Adipose tissue (tissue), 3 donors: ENCODE data around the gene ZNF609. TPM values are rescaled to one million over a fixed set of nuclear protein-coding genes. Genes with fewer than 3 reads are reported as not detected.
"Not testable (repeated sequence)": the region's sequence is repeated elsewhere in the genome, so short reads cannot be mapped to it uniquely, and the experiment has no call there.

ENCODE experiments used
- H3K27ac ChIP-seq: one replicate; pipeline ENCODE4 v1.5.1; 2013; ENCODE audit warnings: low read depth, low read length
- WGBS, 3 donors: extraction: QIAGEN DNeasy Blood & Tissue Kit; methylation state at CpG; one replicate each; pipeline ENCODE4 v1.1.7; 2013; 5-methylcytosine and 5-hydroxymethylcytosine counted together
- polyA plus RNA-seq, 3 donors: library from polyadenylated mRNA; stranded (reverse); fragments of 200-250 nt; gene quantifications; one replicate each; pipeline ENCODE4 v1.2.3, GENCODE V29; 2013
- donor health status: healthy with polysubstance abuse.
- donor health status: Bipolar disorder and iron deficiency.
- donor health status: healthy.

Gene ZNF609
- polyA plus RNA-seq, 3 donors: 3.5 to 9.8 (median 7.9) TPM

DNA sequence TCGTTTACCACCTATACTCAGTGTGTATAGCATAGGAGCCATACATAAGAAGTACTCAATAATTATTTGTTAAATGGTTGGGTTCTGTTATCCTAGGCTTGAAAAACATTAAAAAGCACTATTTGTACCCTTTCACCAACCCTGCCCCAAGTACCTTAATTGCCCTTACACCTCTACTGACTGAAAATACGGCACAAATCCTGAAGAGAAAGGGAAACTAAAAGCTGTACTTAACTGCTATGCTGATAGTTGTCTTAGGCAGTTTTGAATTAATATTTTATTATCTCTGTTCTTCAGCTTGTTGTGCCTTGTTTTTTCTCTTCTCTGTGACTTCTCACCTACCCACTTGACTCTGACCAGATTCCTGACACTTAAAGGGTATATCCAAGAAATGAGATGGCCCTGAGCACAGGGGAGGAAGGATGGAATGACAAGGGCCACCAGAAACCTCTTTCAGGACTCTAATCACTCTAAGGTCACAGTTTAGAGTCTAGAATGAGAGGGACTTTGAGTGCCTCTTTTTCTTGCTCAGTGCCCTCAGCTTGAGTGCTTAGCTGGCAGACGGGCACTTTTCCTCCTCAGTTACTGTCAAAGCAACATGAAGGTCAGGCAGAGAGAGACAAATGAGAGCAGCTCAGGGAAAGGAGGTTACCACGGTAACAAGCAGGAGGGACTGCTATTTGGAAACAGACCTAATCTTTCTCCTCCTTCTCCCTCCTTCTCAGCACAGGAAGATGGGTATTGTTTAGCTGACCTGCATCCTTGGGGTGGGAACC lies 136.5 kb downstream of the ZNF609 start:
- 30 to 43% (median 39%) methylated on average over 4 of the region's 4 CpGs for WGBS, 3 donors
- H3K27ac ChIP-seq: no peak overlapping the region

DNA sequence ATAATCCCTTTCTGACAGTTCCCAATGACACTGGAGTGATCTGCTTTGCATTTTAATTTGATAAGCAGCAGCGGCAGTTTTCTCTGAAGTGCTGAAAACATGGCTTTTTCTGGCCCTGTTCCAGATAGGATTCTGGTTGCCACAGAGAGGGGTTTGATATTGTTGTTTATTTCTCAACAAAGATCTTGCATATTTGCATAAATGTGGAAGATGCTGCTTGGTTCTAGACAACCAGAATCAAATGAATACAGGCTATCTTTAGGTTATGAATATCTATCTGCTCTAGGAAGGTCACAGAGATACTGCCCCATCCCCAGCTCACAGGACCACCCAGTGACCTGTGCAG lies 137.1 kb downstream of the ZNF609 start:
- WGBS, 3 donors: 3 to 8% (median 7%) methylated on average over 1 of the region's 1 CpG
- H3K27ac ChIP-seq: no peak overlapping the region

DNA sequence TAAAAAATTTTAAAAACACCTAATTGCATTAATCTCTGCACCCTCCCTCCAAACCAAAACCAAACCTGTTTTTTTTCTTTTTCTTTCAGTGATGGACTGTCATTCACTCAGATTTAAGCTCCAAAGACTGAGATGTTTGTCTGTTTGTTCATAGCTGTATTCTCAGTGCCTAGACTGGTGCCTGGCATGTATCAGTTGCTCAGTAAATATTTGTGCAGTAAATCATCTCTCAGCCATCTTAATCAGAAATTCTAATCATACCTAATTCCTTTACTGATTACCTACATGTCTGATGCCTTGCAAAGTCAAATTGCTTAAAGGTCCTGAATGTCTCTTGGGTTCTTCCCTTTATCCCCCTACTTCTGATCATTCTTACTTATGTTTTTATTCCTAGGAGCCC lies 138.8 kb downstream of the ZNF609 start:
- H3K27ac ChIP-seq: no peak overlapping the region

DNA sequence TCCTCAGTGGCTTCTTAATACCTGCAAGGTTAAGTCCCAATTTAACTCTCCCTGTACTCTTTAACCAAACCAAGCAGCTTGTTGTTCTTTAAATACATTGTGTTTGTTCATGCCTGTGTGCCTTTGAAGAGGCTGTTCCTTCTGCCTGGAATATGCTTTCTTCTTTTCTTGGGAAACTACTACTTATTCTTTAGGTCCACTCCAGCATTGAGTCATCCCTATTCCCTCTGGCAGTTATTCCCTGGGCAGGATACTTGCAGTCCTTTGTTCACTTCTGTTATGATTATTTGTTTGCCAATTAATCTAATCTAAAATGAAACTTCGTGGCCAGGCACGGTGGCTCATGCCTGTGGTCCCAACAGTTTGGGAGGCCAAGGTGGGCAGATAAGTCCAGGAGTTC lies 139.3 kb downstream of the ZNF609 start:
- 27 to 60% (median 38%) methylated on average over 2 of the region's 2 CpGs for WGBS, 3 donors
- H3K27ac ChIP-seq: no peak overlapping the region

DNA sequence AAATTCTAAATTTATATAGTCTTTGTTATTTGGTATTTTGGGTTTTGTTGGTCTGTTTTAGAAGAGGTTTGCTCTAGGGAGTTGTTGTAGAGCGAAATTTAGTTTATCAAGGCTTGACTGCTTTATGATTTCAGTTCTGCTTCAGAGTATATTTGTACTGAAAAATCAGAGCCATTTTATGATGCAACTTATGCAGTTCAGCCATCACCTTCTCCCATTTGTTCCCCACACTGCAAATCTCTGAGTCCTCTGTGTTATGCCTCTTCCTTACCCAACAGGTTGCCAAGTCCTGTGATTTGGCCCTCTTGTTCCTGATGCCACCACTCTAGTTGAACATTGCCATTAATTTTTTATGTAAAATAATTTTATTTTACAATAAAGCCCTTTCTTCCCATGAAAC lies 140.4 kb downstream of the ZNF609 start:
- no peak overlapping the region for H3K27ac ChIP-seq

DNA sequence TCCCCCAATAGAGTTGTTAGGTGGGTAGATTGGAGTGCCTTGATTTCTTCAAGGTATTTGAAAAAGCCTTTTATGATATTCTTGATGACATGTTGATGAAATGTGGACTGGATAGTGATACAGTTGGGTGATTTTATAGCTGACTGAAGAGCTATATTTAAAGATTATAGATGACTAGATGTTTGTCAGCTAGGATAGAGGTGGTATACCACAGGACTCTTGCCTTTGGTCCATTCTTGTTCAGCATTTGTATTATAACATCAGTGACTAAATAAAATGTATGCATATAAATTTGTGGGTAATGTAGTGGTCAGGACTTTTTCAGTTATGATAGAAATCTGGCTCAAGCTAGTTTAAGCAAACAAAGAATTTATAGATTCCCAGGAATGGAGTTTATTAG lies 143.9 kb downstream of the ZNF609 start:
- no peak overlapping the region for H3K27ac ChIP-seq

More for the DNA sequence above, 140.4 kb downstream of the ZNF609 start:
- WGBS, 3 donors: 75 to 94% (median 92%) methylated on average over 1 of the region's 1 CpG

DNA sequence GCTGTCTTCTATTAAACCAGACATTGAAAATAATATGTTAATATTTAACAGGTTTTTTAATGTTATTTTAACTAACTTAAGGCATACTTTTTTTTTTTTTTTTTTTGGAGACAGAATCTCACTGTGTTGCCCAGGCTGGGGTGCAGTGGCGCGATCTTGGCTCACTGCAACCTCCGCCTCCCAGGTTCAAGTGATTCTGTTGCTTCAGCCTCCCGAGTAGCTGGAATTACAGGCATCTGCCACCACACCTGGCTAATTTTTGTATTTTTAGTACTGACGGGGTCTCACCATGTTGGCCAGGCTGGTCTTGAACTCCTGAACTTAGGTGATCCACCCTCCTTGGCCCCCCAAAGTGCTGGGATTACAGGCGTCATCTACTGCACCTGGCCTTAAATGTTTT lies 147.0 kb downstream of the ZNF609 start:
- H3K27ac ChIP-seq: not testable (repeated sequence)
- 95 to 98% (median 98%) methylated on average over 6 of the region's 6 CpGs for WGBS, 3 donors

DNA sequence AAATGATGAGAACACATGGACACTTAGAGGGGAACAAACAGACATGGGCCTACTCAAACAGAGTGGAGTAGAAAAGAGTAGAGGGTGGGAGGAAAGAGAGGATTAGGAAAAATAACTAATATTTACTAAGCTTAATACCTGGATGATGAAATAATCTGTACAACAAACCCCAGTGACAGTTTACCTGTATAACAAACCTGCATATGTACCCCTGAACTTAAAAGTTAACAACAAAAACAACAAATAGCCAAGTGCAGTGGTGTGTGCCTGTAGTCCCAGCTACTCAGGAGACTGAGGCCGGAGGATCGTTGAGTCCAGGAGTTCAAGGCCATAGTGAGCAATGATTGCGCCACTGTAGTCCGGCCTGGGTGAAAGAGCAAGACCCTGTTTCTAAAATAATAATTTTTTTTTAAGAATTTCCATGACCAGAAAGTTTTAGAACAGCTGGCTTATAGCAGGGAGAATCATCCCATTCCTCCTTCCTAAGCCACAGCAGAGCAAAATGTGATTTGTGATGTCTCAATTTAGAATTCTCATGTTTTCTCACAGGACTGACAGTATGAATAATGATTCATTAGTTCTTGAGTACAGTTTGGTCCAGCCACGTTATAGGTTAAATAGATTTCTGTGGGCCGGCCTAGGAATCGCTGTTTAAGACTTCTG lies 150.0 kb downstream of the ZNF609 start:
- H3K27ac ChIP-seq: no peak overlapping the region
- 48 to 71% (median 66%) methylated on average over 7 of the region's 7 CpGs for WGBS, 3 donors

DNA sequence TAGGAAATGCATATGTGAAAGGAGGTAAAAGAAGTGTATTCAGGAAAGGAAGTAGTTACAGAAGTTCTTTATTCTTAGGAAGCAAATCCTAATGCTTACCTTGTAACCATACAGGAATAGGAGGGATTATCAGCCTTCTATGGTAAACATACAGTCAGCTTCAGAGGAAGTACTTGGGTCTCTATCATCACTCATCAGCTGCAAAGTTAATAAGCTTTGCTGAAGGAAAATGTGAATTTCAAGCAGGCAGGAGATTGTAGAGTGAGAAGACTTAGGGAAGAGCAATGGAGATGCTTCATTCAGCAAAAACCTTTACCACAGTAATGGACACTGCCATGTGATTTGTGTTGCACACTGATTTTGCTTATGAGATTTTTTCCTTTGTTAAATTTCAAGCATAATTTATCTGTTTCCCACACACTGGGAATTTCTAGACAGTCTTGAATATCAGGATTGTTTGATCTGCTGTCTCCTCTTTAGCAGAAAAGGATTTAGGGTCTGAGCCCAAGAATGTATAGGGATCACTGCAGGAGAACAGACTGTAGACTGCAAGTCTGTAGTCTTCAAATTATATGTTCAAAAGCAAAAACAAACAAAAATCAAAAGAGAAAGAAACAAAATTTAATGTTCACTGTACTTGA lies 150.8 kb downstream of the ZNF609 start:
- H3K27ac ChIP-seq: no peak overlapping the region

DNA sequence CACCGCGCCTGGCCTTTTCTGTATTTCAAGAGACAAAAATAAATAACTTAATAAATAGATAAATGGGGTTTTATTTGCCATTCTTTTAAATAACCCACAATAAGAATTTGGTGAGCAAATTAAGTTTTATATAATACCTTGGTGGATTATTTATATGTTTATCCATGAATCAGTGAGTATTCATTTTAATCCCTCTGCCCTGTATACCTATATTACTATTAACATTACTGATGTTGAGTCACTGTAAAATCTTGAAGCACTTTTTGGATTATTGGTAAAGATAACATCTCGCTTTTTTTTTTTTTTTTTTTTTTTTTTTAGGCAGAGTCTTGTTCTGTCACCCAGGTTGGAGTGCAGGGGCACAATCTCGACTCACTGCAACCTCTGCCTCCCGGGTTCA lies 154.1 kb downstream of the ZNF609 start:
- no peak overlapping the region for H3K27ac ChIP-seq
- WGBS, 3 donors: 92 to 97% (median 96%) methylated on average over 5 of the region's 5 CpGs

DNA sequence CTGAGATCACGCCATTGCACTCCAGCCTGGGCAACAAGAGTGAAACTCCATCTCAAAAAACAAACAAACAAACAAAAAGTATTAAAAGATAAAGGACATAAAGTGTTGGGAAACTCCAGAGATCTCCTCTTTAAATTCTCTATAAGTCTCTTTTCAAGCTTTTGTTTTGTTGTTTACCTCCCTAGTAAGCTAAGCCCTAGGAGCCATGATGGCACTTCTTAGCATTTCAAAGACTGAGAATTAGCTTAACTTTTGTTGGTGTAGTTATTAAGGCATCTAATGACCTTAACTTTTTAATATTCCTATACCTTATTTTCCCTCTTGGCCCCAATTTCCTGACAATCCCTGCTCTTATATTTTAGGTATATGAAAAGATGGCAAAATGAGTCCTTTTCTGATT lies 157.3 kb downstream of the ZNF609 start:
- H3K27ac ChIP-seq: no peak overlapping the region
- WGBS, 3 donors: 94 to 98% (median 95%) methylated on average over 1 of the region's 1 CpG

DNA sequence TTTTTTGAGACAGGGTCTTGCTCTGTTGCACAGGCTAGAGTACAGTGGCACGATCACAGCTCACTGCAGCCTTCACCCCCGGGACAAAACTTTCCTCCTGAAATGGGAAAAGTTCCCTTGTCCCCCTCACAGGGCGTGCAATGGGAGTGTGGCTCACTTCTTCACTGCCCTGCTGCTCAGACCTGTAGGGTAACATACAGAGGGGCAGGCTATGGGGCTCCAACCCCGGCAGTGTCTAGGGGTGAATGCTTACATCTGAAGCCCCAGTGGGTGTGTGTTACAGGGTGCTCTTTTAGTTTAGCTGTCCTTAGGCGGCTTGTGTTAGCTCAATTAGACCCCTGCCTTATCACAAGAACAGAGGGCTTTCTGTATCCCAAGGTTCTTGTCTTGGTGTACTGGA lies 157.8 kb downstream of the ZNF609 start:
- 92 to 98% (median 96%) methylated on average over 5 of the region's 5 CpGs for WGBS, 3 donors
- H3K27ac ChIP-seq: no peak overlapping the region

DNA sequence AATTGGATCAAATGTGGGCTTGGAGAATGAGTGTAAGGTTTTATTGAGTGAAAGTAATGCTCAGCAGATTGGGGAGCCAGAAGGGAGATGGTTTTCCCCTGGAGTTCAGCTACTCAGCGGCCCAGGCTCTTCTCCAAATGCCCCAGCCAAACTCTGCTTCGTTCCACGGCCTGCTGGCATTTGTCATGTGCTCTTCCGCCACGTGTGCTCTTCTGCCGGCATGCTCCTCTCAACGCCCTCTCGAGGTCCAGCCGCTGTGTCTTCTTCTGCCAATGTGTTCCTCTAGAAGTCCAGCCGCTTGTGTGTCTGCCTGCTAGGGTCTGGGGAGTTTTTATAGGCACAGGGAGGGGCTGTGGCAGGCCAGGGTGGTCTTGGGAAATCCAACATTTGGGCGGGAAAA lies 158.2 kb downstream of the ZNF609 start:
- WGBS, 3 donors: 76 to 92% (median 82%) methylated on average over 11 of the region's 11 CpGs
- no peak overlapping the region for H3K27ac ChIP-seq

DNA sequence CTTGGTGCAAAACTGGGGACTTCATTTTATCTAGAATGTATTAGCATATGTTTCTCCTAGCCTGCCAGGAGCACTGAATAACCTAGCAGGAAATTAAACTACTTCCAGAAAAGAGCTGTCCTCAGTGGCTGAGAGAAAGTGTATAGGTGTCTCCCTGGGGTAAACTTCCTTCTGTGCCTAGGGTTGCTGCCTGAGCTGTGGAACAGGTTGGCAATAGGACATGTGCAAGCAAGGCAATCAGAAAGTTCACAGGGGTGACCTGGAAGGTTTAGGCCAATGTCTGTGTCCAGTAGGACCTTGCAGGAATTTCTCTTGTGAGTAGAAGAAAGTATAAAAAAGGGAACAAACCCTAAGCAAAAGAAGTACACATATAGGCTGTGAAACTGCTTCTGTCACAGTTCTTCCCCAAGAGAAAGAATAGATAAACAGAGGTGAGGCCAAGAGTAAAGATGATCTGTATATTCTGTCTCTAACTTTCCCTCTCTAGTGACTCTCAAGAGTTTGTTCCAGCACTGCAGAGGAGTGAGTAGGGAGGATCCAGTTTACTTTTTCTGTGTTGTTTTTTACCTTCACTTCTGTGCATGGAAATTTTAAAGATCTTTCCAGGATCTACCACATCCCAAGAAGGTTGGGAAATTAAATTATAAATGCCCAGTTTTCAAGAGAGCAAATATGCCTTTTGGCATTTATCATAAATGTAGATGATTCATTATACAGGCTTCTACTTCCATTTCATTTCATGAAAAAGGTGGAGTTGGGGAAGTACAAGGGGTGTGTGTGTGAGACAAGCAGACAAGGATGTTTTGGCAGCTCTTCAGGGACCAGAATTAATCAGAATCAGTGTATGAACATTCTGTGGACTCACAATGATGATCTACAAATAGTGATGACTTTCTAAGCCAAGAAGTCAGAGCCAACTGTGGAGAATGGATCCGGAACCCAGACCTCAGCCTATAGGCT lies 159.8 kb downstream of the ZNF609 start:
- no peak overlapping the region for H3K27ac ChIP-seq
- 40 to 81% (median 71%) methylated on average over 1 of the region's 1 CpG for WGBS, 3 donors

DNA sequence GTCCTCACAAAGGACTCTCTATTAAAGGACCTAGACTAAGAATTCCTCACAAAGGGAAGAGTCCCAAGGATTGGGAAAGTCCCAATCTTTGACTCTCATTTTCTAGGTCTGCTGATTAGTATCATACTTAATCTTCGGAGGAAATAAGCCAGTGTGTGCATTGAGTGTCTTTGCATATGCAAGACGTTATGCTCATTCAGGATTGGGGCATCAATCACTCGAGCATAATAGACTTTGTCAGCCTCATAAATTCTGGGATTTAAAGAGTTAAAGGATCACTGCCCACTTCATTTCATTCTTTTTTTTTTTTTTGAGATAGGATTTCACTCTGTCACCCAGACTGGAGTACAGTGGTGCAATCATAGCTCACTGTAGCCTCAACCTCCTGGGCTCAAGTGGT lies 160.7 kb downstream of the ZNF609 start:
- WGBS, 3 donors: 91 to 95% (median 94%) methylated on average over 3 of the region's 3 CpGs
- H3K27ac ChIP-seq: no peak overlapping the region

DNA sequence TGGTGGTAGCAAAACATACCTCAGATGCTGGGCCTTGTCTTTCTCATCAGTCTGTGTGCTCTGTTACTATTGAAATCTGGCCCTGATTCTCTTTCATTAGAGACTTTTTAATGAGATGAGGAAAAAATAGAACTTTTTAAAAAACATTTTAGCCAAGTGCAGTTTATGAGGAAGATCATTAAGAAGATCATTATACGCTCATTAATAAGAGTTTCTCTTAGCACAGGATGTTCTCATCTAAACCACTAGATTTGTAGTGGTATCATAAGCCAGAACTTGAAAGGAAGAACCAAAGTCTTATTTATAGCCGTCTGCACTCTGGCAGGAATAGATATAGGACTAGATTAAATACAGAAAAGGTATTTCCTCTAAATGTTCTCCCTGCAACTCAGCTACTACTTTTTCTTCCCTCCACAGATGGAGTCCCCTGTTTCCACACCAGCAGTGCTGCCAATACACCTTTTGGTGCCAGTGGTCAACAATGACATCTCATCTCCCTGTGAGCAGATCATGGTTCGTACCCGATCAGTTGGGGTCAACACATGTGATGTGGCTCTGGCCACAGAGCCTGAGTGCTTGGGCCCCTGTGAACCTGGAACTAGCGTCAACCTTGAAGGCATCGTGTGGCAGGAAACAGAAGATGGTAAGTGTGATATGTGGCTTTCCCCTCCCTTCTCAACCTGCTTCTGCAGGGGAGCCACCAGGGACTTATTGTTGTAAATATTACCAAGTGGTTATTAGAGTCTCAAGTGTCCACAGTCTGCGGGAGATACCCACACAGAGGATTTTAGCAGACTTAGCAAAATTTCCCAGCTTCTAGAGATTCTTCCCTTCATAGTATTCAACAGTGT lies 162.3 kb downstream of the ZNF609 start:
- WGBS, 3 donors: 51 to 70% (median 58%) methylated on average over 7 of the region's 7 CpGs
- no peak overlapping the region for H3K27ac ChIP-seq

DNA sequence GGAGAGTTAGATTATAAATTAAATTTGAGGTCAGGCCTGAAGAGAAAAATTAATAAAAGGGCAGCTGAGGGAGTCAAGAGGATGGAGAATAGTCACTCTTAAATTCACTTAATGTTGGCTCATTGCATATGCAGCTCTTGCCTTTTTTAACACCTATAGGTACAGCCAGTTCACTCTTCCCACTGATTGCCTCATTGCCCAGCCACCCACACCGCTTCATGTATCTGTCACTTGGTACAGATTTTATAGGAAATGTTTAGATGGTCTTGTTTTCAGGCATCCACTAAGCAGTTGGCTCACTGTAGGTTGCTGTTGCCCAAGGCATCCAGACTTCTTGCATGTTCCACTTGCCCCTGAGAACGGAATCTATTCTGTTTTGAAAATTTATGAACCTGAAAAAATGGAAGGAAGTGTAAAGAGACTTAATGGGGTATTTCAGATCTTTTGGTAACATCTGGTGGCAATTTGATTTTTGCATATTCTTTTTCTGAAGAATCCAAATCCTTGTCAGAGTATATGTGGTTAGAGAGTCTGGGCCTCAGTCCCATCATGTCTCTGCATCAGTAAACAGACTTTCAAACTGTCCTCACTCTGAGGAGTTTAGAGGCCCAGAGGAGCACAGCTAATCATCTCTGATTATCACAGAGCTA lies 163.1 kb downstream of the ZNF609 start:
- WGBS, 3 donors: 66 to 94% (median 81%) methylated on average over 2 of the region's 2 CpGs
- H3K27ac ChIP-seq: no peak overlapping the region

DNA sequence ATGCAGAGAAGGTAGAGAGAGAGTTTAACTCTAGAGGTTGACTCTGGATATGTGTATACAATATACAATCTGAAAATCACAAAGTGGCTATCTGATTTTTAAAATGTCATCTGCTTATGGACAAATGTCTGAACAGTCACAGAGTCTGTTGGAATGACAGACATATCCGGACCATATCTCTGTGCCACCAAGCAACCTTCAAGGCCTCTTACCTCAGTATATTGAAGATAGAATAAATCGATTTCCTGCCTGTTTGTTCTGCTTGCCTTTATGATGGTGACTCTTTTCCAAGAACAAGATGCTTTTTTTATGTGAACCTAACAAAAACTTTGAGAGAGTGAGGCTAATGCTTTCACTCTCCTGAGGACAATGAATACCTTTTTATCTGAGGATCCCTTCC lies 163.9 kb downstream of the ZNF609 start:
- 32 to 81% (median 74%) methylated on average over 2 of the region's 2 CpGs for WGBS, 3 donors
- no peak overlapping the region for H3K27ac ChIP-seq
